IMR-90 (cell line): ENCODE measurements around the gene KRTAP10-9.
"Not testable (repeated sequence)": the region's sequence is repeated elsewhere in the genome, so short reads cannot be mapped to it uniquely, and the experiment has no call there.

Source experiments
- BHLHE40 ChIP-seq: fragments of 150-350 bp; IDR thresholded peaks from 2 replicates; pipeline ENCODE4 v1.6.1; 2016; ENCODE audit warnings: mild to moderate bottlenecking, low read depth, low read length
- CHD1 ChIP-seq: IDR thresholded peaks from 2 replicates; pipeline ENCODE4 v1.6.1; 2012; ENCODE audit warnings: low read depth, low read length, improper control_type of control experiment
- CTCF ChIP-seq: conservative IDR thresholded peaks from 2 replicates; pipeline ENCODE4 v1.5.1; 2012; ENCODE audit warnings: mild to moderate bottlenecking, low read depth, low read length, improper control_type of control experiment
- MAFK ChIP-seq: IDR thresholded peaks from 2 replicates; pipeline ENCODE4 v1.6.1; 2012; ENCODE audit warnings: low read depth, low read length, improper control_type of control experiment
- MAZ ChIP-seq: IDR thresholded peaks from 2 replicates; pipeline ENCODE4 v1.6.1; 2012; ENCODE audit warnings: low read depth, mild to moderate bottlenecking, low read length, improper control_type of control experiment, moderate library complexity, borderline replicate concordance
- NFE2L2 ChIP-seq: fragments of 150-350 bp; IDR thresholded peaks from 2 replicates; pipeline ENCODE4 v1.6.1; 2016; ENCODE audit warnings: low read depth, mild to moderate bottlenecking, low read length
- POLR2A ChIP-seq: IDR thresholded peaks from 2 replicates; pipeline ENCODE4 v1.6.1; 2012; ENCODE audit warnings: mild to moderate bottlenecking, low read depth, low read length
- RAD21 ChIP-seq: IDR thresholded peaks from 2 replicates; pipeline ENCODE4 v1.6.1; 2012; ENCODE audit warnings: low read length, improper control_type of control experiment
- RCOR1 ChIP-seq: IDR thresholded peaks from 2 replicates; pipeline ENCODE4 v1.6.1; 2012; ENCODE audit warnings: mild to moderate bottlenecking, low read length, improper control_type of control experiment; ENCODE audit not compliant: insufficient replicate concordance
- RFX5 ChIP-seq: IDR thresholded peaks from 2 replicates; pipeline ENCODE4 v1.8.0; 2012; ENCODE audit warnings: low read depth, mild to moderate bottlenecking, low read length, moderate library complexity
- SMC3 ChIP-seq: fragments of 150-350 bp; IDR thresholded peaks from 2 replicates; pipeline ENCODE4 v1.6.1; 2016; ENCODE audit warnings: low read depth, mild to moderate bottlenecking, antibody characterized with exemption, low read length, moderate library complexity
- TF ChIP-seq, protein P1 (sequence below): fragments of 150-350 bp; IDR thresholded peaks from 2 replicates; pipeline ENCODE4 v1.6.1; 2017; ENCODE audit warnings: mild to moderate bottlenecking, antibody characterized with exemption, low read length, low read depth
- TF ChIP-seq, protein P2 (sequence below): fragments of 150-350 bp; IDR thresholded peaks from 2 replicates; pipeline ENCODE4 v1.6.1; 2016; ENCODE audit warnings: low read depth, mild to moderate bottlenecking, low read length, moderate library complexity, borderline replicate concordance

DNA sequence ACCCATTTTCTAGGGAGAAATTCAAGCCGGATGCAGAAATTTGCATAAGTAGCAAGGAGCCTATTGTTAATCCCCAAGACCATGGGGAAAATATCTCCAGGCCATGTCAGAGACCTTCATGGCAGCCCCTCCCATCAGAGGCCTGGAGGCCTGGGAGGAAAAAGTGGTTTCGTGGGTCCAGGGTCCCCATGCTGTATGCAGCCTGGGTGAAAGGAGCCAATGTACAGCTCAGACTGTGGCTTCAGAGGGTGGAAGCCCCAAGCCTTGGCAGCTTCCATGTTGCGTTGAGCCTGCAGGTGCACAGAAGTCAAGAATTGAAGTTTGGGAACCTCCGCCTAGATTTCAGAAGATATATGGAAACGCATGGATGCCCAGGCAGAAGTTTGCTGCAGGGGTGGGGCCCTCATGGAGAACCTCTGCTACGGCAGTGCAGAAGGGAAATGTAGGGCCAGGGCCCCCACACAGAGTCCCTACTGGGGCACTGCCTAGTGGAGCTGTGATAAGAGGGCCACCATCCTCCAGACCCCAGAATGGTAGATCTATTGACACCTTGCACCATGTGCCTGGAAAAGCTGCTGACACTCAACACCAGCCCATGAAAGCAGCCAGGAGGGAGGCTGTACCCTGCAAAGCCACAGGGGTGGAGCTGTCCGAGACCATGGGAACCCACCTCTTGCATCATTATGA lies 16.6 kb upstream of the KRTAP10-9 start:
- TF ChIP-seq MAZ, MAFK, CTCF, RAD21, BHLHE40, CHD1, POLR2A, NFE2L2, RFX5, SMC3, RCOR1: not testable (repeated sequence)
- TF ChIP-seq, protein P1, sequence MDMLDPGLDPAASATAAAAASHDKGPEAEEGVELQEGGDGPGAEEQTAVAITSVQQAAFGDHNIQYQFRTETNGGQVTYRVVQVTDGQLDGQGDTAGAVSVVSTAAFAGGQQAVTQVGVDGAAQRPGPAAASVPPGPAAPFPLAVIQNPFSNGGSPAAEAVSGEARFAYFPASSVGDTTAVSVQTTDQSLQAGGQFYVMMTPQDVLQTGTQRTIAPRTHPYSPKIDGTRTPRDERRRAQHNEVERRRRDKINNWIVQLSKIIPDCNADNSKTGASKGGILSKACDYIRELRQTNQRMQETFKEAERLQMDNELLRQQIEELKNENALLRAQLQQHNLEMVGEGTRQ = not testable (repeated sequence)
- TF ChIP-seq, protein P2, sequence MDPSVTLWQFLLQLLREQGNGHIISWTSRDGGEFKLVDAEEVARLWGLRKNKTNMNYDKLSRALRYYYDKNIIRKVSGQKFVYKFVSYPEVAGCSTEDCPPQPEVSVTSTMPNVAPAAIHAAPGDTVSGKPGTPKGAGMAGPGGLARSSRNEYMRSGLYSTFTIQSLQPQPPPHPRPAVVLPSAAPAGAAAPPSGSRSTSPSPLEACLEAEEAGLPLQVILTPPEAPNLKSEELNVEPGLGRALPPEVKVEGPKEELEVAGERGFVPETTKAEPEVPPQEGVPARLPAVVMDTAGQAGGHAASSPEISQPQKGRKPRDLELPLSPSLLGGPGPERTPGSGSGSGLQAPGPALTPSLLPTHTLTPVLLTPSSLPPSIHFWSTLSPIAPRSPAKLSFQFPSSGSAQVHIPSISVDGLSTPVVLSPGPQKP = not testable (repeated sequence)
